Right kidney (tissue), 9 donors: ENCODE data around the gene SLC24A3.
A peak's percentile ranks its signal among the peaks of the same experiment; 100 is the strongest.

Experiments used
- DNase-seq: peaks from one replicate; pipeline ENCODE4 v3.0.0-alpha.2; 2016
- long read RNA-seq, 8 donors: transcript quantifications; one replicate each; lab custom pipeline, GENCODE V29; 2026

SLC24A3 gene
- long read RNA-seq, donor 1: 0 reads
- long read RNA-seq, donor 2: 0 reads
- long read RNA-seq, donor 3: 0 reads
- long read RNA-seq, donor 4: 0 reads
- long read RNA-seq, donor 5: 0 reads
- long read RNA-seq, donor 6: 0 reads
- long read RNA-seq, donor 7: 0 reads
- long read RNA-seq, donor 8: 0 reads

GRCh38 chr20:19212469-19212815, at the start of gene SLC24A3:
SLC24A3 (plus strand) TSS chr20:19212642.
- peak; percentile 60 for DNase-seq

GRCh38 chr20:19170148-19170547, 42.3 kb upstream of the SLC24A3 start:
- DNase-seq: no peak

GRCh38 chr20:19172637-19173036, 39.8 kb upstream of the SLC24A3 start:
- no peak for DNase-seq

GRCh38 chr20:19176470-19177052, 35.9 kb upstream of the SLC24A3 start:
- DNase-seq: no peak

GRCh38 chr20:19181552-19181951, 30.9 kb upstream of the SLC24A3 start:
- no peak for DNase-seq

- no peak for DNase-seq
Observed at GRCh38 chr20:19185083-19185482, 27.4 kb upstream of the SLC24A3 start.

GRCh38 chr20:19193349-19193748, 19.1 kb upstream of the SLC24A3 start:
- no peak for DNase-seq

- peak; percentile 53 for DNase-seq
Observed at GRCh38 chr20:19205981-19206396, 6.5 kb upstream of the SLC24A3 start.

GRCh38 chr20:19207541-19207940, 4.9 kb upstream of the SLC24A3 start:
- DNase-seq: no peak

GRCh38 chr20:19210391-19211155, 1.9 kb upstream of the SLC24A3 start:
- DNase-seq: no peak

- no peak for DNase-seq
Observed at GRCh38 chr20:19211252-19211651, 1.2 kb upstream of the SLC24A3 start.

- peak; percentile 71 for DNase-seq
Observed at GRCh38 chr20:19211661-19212468, 577 bp upstream of the SLC24A3 start.

GRCh38 chr20:19212821-19213502, 520 bp downstream of the SLC24A3 start:
- peak; percentile 66 for DNase-seq

GRCh38 chr20:19213946-19214490, 1.6 kb downstream of the SLC24A3 start:
- no peak for DNase-seq

- DNase-seq: no peak
Observed at GRCh38 chr20:19218411-19218810, 6.0 kb downstream of the SLC24A3 start.

GRCh38 chr20:19222520-19223040, 10.1 kb downstream of the SLC24A3 start:
- no peak for DNase-seq

- DNase-seq: no peak
Observed at GRCh38 chr20:19223640-19224039, 11.2 kb downstream of the SLC24A3 start.

GRCh38 chr20:19231359-19232035, 19.1 kb downstream of the SLC24A3 start:
- DNase-seq: no peak

GRCh38 chr20:19232997-19233794, 20.8 kb downstream of the SLC24A3 start:
- DNase-seq: no peak

GRCh38 chr20:19236371-19237055, 24.1 kb downstream of the SLC24A3 start:
- DNase-seq: no peak
